NCI-H1105 treated with DMSO at 0.1 percent for 48 hours (cell line): ENCODE results near the gene P4HA3.
"Not testable (repeated sequence)": the region's sequence is repeated elsewhere in the genome, so short reads cannot be mapped to it uniquely, and the experiment has no call there.

Experiments
- DNase-seq: peaks from one replicate; lab custom pipeline; 2025; lab: John Stamatoyannopoulos, UW

Gene P4HA3

DNA sequence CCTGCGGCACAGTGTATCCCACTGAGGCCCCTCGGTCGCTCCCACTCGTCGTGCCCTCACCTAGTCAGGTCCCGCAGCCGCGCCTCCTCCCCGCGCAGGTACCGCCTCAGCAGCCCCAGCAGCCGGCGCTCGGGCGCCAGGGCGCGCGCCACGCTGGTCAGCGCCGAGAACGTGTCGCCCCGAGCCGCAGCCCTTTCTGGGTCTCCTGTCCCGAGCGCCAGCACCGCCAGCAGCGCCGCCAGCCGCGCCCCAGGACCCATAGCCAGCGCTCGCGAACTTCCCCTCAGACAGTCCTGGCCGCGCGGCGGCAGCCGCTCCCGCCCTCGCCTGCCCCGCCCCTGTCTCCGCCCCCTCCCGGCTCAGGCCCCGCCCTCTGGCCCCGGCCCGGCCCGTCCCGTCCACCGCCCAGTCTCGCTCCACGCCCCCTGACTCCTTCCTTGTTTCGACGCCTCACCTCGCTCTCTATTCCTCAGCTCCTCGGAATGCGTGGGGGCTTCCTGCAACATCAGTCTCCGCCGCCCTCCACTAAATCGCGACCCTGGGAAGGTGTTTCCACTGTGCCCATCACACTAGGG is at the start of gene P4HA3:
Gene P4HA3 (minus strand): TSS at position 289 of the 575 bp plus-strand sequence. CDS start 29 bp downstream, at position 260.
- DNase-seq: peak; percentile 13

DNA sequence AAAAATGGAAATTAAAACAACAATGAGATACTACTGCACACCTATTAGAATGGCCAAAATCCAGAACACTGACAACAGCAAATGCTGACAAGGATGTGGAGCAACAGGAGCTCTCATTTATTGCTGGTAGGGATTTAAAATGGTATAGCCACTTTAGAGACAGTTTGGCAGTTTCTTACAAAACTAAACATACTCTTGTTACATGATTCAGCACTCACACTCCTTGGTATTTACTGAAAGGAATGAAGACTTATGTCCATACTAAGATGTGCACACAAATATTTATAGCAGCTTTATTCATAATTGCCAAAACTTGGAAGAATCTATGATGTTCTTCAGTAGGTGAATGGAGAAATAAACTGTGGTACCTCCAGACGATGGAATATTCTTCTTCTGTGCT is 46.0 kb upstream of the P4HA3 start:
- DNase-seq: no peak

DNA sequence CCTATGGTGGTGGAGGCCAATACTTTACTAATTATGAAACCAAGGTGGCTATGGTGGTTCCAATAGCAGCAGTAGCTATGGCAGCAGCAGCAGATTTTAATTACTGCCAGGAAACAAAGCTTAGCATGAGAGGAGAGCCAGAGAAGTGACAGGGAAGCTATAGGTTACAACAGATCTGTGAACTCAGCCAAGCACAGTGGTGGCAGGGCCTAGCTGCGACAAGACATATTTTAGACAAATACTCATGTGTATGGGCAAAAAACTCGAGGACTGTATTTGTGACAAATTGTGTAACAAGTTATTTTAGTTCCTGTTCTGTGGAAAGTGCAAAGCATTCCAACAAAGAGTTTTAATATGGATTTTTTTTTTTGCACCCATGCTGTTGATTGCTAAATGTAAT is 44.2 kb upstream of the P4HA3 start:
- DNase-seq: no peak

DNA sequence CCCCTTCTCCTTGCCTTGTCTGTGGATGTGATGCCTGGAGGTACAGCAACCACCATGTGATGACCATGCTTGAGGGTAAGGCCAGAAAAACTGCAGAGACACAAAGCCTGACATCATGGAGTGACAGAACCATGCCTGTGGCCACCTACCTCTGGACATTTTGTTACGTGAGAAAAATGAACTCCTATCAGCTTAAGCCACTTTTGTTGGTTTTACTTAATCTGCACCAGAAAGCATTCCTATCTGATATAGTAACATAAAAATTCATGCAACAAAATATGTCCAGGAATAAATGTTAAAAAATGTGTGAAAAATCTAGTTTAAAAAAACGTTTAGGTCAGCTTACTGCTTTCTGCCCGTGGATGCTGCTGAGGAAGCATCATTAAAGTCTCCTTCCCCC is 42.6 kb upstream of the P4HA3 start:
- DNase-seq: no peak

DNA sequence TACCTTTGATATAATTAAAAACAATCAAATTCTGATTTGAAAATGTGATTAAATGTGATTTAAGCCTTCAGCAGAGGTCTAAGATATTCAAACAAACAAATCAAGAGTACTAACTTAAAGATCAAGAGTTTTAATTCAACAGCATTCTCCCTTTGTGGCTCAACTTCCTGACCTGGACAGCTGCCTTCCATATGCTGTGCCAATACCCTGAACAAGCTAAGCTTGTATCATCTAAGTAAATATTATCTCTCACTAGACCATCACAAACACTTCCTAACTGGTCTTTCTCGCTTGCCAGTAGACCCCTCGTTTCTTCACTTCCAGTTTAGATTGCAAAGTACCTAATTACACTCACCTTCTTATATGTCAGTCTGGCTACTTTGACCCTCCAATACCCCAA is 35.9 kb upstream of the P4HA3 start:
- DNase-seq: no peak

DNA sequence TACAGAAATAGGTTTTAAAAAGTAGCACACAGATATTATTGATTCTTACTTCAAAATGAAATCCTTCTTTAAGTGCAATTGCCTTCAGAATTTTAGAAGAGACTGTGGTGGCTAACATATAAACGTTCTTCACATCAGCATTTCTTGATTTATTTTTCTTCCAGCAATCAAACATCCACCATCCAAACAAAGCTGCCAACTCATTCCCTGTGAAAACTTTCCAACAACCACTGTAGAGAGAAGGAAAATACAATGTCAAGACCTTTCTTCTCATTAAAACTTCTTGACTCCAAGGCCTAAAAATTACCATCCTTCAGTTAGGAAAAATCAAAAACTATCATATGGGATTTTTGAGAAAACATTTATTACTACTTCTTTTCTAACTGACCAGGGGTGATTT is 34.0 kb upstream of the P4HA3 start:
- no peak for DNase-seq

DNA sequence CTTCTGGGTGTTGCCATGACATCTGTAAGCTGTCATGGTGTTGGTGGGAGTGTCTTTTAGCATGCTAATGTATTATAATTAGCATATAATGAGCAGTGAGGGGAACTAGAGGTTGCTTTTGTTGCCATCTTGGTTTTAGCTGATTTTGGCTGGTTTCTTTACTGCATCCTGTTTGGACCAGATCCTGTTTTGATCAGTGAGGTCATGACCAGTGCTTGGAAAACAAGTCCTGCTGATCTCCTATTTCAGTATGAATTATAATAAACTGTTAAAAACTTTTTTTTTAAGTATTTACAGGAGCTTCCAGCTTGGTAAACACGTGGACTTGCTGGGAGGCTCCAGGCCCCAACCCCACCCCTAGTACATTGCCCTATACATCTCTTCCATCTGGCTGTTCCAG is 30.5 kb upstream of the P4HA3 start:
- DNase-seq: no peak

DNA sequence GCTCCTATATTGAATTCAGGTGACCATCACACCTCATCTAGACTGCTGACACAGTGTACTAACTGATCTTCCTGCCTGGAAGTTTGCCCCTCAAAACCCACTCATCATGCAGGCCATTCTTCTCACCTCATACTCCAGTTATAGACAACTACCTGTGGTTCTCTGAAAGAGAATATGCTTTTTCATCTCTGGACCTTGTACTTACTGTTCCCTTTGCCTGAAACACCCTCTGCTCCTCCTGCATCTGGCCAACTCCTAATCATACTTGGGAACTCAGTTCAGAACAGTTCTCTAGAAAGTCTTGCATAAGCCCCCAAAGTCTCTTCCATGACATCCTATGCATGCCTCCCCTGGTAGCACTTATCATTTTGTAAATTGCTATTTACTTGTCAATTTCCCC is 28.2 kb upstream of the P4HA3 start:
- DNase-seq: no peak

DNA sequence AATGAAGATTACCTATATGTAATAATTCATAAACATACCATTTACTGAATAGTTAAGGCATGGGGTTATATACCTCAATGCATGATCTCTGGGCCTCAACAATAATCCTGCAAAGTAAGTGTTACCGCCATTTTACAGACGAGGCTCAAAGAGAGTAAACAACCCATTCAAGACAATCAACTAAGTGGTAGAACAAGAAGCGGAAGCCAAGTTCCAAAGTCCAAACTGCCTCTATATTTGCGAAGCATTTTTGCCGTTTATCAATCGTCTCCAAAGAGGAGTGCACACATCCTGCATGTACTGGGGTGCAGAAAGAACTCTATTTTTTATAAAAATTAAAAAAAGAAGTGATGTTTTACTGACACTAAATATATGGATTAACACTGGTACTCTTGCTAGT is 27.5 kb upstream of the P4HA3 start:
- DNase-seq: no peak

DNA sequence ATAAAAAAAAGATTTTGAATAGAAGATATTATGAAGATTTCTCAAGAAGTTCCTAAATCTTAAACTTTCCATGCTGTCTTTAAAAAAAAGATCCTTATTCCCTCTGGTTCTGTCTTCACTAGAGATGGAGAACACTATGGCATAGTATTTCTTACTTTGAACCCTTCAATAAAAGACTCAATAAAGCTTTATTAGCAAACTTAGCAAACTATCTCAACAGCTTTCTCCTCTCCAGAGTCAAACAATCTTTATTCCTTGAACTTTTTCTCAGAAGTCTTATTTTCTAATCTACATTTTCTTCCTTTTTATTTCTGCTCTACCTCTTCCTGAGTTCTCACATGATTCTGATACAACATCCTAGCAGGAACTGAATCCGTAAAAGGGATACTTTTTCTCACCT is 21.8 kb upstream of the P4HA3 start:
- no peak for DNase-seq

DNA sequence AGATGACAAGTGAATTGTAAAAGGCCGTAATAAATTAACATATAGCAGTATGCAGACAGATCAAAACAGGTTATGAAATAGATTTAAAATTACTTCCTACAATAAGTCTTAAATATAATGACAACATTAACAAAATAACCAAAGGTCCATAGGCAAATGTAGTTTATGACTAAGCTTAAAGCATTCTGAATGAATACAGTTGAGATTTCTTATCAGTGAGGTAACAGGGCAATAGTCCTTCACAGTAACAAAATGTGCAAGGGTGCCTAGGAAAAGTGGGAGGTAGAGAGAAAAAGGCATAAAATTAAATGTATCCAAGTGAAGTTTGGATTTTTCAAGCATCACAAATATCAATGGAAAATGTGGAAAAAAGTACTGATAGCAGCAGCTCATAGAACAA is 20.9 kb upstream of the P4HA3 start:
- DNase-seq: no peak

DNA sequence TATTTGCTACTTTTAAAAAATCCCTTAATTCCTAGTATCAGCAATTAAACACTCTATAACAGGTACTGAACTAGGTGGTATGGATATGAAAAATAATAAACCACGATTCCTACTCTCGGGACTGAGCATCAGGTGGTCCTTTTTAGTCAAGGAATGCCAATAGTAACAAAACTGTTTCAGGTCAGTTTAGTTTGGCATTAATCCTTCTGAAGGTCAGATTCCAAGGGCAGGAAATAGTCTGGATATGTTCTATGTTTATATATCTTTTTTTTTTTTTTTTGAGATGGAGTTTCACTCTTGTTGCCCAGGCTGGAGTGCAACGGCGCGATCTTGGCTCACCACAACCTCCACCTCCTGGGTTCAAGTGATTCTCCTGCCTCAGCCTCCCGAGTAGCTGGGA is 19.6 kb upstream of the P4HA3 start:
- not testable (repeated sequence) for DNase-seq

DNA sequence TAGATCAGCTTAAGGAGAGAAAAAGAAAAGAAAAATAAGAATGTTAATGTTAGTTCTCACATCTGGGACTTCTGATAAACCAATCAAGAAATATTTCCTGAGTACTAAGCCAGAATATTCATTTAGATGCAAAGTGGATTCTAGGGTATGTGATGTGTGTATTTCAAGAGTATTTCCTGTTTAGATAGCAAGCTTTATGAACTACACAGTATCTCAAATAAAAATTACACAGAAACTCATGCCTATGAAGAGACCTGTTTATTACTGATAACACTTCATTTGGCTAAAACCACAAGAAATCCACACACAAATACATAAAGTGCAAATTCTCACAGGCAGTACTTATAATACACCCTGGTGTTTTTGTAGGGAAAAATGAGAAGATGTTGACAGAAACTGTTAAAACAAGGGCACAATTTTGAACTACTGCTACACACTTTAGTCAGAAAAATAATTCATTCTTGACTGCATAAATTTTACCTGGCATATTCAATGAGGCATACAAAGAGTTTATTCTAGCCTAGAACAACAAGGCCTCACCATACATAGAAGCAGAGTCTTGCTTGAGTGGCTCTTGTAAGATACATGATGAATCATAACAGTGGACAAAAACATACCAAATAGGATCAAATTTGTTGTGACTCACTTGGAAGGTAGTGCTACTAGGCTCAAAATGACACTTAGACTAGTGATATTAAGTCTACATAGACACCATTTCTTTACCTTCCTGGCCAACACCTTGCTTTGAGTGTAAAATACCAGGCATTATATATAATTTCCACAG is 18.8 kb upstream of the P4HA3 start:
- DNase-seq: no peak

DNA sequence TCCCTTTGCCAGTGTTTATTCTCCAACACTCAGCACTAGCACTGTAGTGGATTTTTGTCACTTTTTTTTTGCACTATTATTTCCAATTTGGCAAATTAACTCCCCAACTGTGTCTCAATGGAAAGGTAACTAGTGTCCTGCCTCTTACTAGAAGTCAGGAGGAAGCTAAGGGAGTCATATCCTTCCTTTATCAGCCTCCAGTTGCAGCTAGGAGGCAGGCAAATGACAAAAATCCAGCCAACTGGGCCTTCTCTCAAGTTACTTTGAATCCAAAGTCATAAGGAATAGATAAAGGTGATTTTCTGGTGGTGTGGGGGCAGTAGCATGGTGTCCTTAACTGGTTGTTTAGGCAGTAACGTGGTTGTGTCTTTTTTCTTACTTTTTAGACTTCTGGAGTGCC is 15.6 kb upstream of the P4HA3 start:
- DNase-seq: no peak

DNA sequence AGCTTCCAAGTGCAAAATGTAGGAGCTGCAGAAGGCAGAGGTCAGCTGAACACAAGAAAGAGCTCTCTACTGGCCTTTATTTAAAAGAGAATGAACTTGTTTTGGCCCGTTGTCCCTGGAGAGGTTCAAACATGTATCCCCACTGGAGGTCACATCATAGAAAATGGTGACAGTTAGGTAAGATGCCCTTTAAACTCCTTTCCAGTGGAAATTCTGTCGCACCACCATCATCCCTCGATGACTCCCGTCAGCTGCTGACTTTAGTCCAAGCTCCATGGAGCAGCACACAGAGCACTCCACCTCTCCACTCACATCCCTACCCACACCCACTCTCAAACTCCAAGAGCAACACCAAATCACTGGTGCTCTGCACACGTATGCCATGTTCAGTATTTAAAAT is 15.2 kb upstream of the P4HA3 start:
- DNase-seq: no peak

DNA sequence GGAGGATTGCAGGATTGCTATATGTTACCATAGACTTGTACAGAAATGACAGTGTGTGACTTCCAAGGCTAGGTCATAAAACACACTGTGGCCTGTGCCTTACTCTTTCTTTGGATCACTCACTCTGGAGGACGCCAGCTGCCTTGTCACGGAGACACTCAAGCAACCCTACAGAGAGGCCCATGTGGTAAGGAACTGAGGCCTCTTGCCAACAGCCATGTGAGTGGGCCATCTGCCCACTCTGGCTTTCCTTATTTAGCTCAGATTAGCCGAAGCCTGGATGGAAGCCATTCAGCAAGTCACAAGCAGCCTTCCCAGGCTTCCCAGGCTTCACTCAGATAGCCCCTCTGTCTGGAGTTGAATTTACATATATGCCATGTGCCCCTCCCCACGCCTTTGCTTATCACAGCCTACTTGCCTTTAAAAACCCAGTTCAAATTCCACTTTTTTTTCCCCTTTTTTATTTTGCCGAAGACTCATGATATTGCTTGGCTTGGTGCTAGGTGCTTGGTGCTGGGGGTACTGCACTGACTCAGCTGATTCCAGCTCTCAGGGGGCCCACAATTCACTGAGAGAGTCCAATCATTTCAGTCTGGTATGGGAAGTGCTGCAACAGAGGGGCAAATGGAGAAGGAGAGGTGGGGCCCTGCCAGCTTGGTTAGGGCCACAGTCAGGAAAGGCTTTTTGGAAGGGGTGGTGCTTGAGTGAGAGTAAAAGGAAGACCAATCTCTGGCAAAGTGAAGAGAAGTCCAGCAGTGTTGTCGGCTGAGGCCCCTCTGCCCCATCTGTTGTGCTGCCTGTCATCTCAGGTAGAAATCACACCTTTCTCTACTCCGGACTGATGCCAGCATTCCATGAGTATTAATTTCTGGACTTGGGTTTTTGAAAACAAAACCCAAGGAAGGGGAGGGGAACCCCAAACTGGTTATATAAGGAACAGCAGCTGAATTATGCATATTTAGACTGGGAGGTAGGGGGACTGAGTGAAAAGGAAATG is 14.5 kb upstream of the P4HA3 start:
- peak; percentile 31 for DNase-seq

DNA sequence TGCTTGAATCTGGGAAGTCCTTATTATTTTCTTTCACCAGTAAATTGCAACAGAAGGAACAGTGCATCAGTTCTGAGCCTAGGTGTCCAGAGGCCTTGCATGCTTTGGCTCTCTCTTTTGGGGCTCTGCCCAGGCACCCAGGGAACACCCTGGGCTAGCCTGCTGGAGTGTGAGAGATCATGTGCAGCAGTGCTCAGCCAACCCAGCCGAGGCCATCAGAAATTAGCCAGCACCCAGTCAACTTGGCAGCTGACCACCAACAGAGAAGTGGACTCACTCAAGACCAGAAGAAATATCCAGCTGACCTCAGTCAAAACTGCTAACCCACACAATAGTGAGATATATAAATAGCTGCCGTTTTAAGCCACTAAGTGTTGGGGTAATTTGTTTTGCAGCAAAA is 11.2 kb upstream of the P4HA3 start:
- no peak for DNase-seq

DNA sequence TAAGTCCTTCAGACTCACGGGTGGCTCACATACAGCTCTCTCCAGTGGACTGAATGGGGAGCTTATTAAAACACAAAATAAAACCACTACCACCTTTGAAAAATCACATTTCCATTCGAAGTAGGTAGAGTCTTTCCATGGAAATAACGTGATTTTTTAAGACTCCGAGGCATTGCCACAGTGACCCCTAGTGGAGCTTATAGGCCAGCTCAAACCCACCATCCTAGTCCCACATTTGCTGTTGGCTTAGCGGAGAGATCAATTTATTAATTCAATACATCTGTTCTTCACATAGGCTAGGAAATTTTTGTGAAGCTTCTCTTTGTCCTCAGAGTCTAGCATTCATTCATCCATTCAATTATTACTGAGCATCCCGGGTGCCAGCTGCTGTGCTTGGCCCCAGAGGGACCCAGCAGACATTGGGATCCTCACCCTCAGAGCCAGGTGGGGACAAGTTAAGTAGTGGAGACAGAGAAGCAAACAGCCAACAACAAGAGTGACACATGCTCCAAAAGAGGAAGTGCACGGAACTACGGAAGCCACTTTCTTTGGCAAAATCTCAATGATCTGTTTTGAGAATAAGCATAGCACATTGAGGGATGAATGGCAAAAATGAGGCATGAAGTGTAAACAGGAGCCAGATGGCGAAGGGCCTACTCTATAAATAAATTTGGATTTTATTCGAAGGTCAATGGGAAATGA is 10.2 kb upstream of the P4HA3 start:
- peak; percentile 14 for DNase-seq

DNA sequence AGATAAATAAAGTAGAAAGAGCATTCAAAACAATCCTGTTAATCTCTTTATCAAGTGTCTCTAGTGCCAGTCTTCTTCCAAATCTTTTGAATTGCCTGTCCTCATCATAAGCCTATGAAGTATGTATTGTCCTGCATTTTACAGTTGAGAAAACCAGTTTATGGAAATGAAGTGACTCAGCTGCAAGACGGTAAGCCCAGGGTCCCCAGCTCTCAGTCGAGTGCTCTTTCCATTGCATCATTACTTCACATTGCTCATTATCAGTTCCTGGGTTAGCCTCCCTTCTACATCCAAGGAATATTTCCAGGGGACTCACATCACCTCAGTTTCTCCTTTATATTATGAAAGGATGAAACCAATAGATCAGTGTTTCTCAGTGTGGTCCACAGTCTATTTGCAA is 9.1 kb upstream of the P4HA3 start:
- no peak for DNase-seq

DNA sequence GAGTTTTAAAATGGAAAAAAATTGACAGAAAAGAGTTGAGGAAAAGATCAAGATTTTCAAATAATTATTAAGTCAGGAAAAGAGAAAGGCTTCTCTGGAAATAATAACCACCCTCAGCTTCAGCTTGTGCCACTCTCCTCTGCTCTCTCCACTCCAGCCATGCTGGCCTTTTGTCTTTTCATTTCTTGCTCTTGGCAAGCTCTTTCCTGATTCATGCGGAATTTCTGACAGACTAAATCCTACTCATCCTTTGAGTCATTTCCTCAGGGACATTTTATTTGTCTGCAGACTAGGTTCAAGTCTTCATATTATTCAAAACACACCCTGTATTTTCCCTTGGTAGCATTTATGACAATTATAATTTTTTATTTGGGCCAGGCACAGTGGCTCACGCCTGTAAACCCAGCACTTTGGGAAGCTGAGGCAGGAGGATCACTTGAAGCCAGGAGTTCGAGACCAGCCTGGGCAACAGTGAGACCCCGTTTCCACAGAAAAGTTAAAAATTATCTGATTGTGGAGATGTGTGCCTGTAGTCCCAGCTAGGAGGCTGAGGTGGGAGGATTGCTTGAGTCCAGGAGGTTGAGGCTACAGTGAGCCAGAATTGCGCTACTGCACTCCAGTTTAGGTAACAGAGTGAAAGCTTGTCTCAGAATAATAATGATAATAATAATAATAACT is 7.8 kb upstream of the P4HA3 start:
- no peak for DNase-seq

DNA sequence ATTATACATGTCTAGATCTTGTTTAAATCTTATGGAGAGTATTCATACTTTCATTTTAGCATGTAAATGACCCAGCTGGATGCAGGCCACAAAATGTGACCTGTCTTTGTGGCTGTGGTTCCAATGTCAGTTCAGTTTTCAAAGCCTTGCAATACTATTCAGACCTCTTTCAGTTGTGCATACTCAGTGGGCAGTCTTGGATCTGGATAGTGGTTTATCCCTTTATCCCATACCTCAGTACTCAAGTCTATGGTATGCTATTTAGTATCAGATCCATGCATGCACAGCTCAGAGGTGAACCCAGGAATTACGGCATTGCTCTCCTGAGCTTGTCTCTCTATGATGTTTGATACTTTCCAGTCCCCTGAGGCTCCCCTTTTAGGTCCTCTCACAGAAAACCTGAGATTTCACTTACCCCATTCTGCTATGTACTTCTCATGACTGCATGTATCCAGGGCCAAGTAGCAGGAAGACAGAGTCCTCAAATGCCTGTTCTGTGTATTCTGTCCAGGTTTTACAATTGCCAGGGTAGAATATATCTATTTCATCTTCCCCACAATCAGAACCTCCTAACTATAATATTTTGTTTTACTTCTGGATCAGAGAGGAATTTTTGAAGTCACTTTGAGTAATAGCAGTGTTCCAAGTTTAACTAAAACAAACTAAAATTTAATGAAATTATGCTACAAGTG is 6.9 kb upstream of the P4HA3 start:
- no peak for DNase-seq
